ENCODE measurements around the gene TLR8.

DNA sequence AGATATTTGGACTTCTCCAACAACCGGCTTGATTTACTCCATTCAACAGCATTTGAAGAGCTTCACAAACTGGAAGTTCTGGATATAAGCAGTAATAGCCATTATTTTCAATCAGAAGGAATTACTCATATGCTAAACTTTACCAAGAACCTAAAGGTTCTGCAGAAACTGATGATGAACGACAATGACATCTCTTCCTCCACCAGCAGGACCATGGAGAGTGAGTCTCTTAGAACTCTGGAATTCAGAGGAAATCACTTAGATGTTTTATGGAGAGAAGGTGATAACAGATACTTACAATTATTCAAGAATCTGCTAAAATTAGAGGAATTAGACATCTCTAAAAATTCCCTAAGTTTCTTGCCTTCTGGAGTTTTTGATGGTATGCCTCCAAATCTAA, 19.3 kb upstream of the TLR8 start:
- TF ChIP-seq, protein P1, sequence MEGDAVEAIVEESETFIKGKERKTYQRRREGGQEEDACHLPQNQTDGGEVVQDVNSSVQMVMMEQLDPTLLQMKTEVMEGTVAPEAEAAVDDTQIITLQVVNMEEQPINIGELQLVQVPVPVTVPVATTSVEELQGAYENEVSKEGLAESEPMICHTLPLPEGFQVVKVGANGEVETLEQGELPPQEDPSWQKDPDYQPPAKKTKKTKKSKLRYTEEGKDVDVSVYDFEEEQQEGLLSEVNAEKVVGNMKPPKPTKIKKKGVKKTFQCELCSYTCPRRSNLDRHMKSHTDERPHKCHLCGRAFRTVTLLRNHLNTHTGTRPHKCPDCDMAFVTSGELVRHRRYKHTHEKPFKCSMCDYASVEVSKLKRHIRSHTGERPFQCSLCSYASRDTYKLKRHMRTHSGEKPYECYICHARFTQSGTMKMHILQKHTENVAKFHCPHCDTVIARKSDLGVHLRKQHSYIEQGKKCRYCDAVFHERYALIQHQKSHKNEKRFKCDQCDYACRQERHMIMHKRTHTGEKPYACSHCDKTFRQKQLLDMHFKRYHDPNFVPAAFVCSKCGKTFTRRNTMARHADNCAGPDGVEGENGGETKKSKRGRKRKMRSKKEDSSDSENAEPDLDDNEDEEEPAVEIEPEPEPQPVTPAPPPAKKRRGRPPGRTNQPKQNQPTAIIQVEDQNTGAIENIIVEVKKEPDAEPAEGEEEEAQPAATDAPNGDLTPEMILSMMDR (IDR thresholded peaks at IDR 0.05): no peak
- no peak for TF ChIP-seq POLR2AphosphoS5 (IDR thresholded peaks at IDR 0.05; ENCODE audit: insufficient read depth in 1 of 2, low read depth in 1 of 2)
